Mononuclear cell (primary cell): ENCODE results near the gene MGST2. TPM values are rescaled to one million over a fixed set of nuclear protein-coding genes. Genes with fewer than 3 reads are reported as not detected.

ENCODE experiments used
- H3K27me3 ChIP-seq: 2 replicates; pipeline ENCODE4 v1.6.0; 2011; ENCODE audit warnings: low read length, control low read depth; ENCODE audit not compliant: insufficient read depth
- H3K4me1 ChIP-seq: 2 replicates; pipeline ENCODE4 v1.5.1; 2011; ENCODE audit warnings: mild to moderate bottlenecking, low read length, control low read depth; ENCODE audit not compliant: insufficient read depth
- H3K4me3 ChIP-seq: 2 replicates; pipeline ENCODE4 v1.5.1; 2011; ENCODE audit warnings: mild to moderate bottlenecking, low read length, moderate library complexity
- H3K9me3 ChIP-seq: 2 replicates; pipeline ENCODE4 v1.5.1; 2011; ENCODE audit warnings: low read depth, mild to moderate bottlenecking, control low read depth, low read length
- total RNA-seq: library from RNA; depleted of rRNA; stranded (reverse); fragments of >200 nt; gene quantifications from one replicate; pipeline ENCODE4 v1.2.3, GENCODE V29; 2012

Gene MGST2
- total RNA-seq, 1 donor, result 9.2 TPM

GRCh38 chr4:139658185-139658584 lies 7.4 kb upstream of the MGST2 start:
- Histone ChIP-seq H3K27me3 (no peaks in the 10 kb centered on the region), H3K9me3 (no peaks in the 10 kb centered on the region)

GRCh38 chr4:139658586-139659382 lies 6.8 kb upstream of the MGST2 start:
- H3K9me3 ChIP-seq, result no peaks in the 10 kb centered on the region
- peaks cover 39% of the 10 kb centered on the region for H3K4me1 ChIP-seq
- no peaks in the 10 kb centered on the region for H3K27me3 ChIP-seq
- H3K4me3 ChIP-seq, result no peak overlapping the region

More at GRCh38 chr4:139658185-139658584, 7.4 kb upstream of the MGST2 start:
- H3K4me3 ChIP-seq, result no peak overlapping the region
- peaks cover 39% of the 10 kb centered on the region for H3K4me1 ChIP-seq

- Histone ChIP-seq H3K9me3 (no peaks in the 10 kb centered on the region), H3K4me1 (peaks cover 40% of the 10 kb centered on the region), H3K4me3 (no peak overlapping the region), H3K27me3 (no peaks in the 10 kb centered on the region)
Observed at GRCh38 chr4:139659735-139660424, 5.7 kb upstream of the MGST2 start.

- Histone ChIP-seq H3K4me3 (no peak overlapping the region), H3K9me3 (no peaks in the 10 kb centered on the region), H3K27me3 (no peaks in the 10 kb centered on the region), H3K4me1 (peaks cover 48% of the 10 kb centered on the region)
Observed at GRCh38 chr4:139660568-139661043, 5.0 kb upstream of the MGST2 start.

DNA sequence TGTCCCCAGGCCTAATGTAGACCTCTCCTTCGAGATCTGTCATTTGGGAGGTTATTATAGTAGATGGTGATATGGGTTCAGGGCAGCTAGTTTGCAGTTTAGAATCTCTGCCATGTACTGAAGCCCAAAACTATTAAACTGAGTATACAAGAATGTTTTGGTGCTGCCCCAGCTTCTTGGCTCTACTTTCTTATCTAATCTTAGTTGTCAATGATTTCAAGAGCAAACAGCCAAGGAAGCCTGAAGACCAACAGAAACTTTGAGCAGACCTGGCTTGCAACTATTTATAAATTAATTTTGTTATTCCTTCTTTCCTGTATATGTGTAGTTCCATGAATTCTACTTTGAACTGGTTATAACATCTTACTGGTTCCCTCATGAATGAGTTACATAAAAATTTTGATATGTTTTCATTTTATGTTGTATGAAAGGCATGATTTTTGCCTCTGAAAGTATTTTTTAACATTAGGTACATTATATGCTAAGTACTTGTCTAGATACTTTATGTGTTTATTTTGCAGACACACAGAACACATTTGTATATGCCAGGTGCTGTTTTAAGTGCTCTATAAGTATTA lies 2.0 kb upstream of the MGST2 start:
- H3K4me3 ChIP-seq, result no peak overlapping the region
- no peaks in the 10 kb centered on the region for H3K27me3 ChIP-seq
- H3K9me3 ChIP-seq, result no peaks in the 10 kb centered on the region
- peaks cover 47% of the 10 kb centered on the region for H3K4me1 ChIP-seq

DNA sequence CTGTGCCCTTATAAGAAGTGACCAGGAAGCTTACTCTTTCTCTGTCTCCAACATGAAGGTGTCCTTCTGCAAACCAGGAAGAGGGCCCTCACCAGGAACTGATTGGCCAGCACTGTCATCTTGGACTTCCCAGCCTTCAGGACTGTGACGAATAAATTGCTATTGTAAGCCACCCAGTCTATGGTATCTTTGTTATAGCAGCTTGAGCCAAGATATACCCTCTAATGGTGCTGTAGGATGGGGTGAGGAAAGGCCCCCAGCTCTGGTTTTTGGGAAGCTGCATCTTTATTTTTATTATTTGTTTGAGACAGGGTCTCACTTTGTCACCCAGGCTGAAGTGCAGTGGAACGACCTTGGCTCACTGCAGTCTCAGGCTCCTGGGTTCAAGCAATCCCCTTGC lies 1.2 kb upstream of the MGST2 start:
- Histone ChIP-seq H3K9me3 (no peaks in the 10 kb centered on the region), H3K4me3 (no peak overlapping the region), H3K4me1 (peaks cover 45% of the 10 kb centered on the region), H3K27me3 (no peaks in the 10 kb centered on the region)

GRCh38 chr4:139665079-139665689 lies 435 bp upstream of the MGST2 start:
- Histone ChIP-seq H3K9me3 (no peaks in the 10 kb centered on the region), H3K27me3 (no peaks in the 10 kb centered on the region), H3K4me1 (peaks cover 42% of the 10 kb centered on the region), H3K4me3 (peak overlapping the region; percentile 68)

- Histone ChIP-seq H3K9me3 (no peaks in the 10 kb centered on the region), H3K27me3 (no peaks in the 10 kb centered on the region), H3K4me1 (peaks cover 27% of the 10 kb centered on the region), H3K4me3 (peak overlapping the region; percentile 68)
Observed at GRCh38 chr4:139666735-139667281, 1.2 kb downstream of the MGST2 start.

- H3K9me3 ChIP-seq, result no peaks in the 10 kb centered on the region
- H3K4me3 ChIP-seq, result no peak overlapping the region
- no peaks in the 10 kb centered on the region for H3K27me3 ChIP-seq
- peaks cover 27% of the 10 kb centered on the region for H3K4me1 ChIP-seq
Observed at GRCh38 chr4:139668036-139668435, 2.4 kb downstream of the MGST2 start.

DNA sequence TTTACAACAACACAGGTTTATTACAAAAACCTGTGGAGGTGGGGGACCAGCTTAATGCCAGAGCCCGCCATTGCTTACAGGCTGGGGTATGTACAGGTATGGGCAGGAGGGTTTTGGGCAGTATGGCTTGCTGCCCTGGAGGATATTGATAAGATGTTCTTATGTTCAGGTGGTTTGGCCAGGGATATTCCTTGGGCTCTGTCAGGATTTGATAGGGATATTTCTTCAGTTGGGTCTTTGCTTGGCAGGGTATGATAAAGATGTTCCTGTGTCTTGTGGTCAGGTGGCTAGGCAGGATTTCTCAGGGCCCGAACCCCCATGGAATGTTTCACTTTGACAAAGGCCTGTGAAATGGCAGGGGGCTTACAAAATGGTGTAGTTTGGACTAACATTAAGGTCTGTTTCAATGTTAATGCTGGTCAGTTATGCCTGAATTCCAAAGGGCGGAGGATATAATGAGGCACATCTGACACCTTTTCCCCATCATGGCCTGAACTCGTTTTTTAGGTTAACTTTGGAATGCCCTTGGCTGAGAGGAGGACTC lies 3.1 kb downstream of the MGST2 start:
- H3K4me3 ChIP-seq, result no peak overlapping the region
- peaks cover 31% of the 10 kb centered on the region for H3K4me1 ChIP-seq
- H3K9me3 ChIP-seq, result no peaks in the 10 kb centered on the region
- no peaks in the 10 kb centered on the region for H3K27me3 ChIP-seq

GRCh38 chr4:139669335-139669734 lies 3.7 kb downstream of the MGST2 start:
- peaks cover 37% of the 10 kb centered on the region for H3K4me1 ChIP-seq
- no peak overlapping the region for H3K4me3 ChIP-seq
- H3K27me3 ChIP-seq, result no peaks in the 10 kb centered on the region
- H3K9me3 ChIP-seq, result no peaks in the 10 kb centered on the region

DNA sequence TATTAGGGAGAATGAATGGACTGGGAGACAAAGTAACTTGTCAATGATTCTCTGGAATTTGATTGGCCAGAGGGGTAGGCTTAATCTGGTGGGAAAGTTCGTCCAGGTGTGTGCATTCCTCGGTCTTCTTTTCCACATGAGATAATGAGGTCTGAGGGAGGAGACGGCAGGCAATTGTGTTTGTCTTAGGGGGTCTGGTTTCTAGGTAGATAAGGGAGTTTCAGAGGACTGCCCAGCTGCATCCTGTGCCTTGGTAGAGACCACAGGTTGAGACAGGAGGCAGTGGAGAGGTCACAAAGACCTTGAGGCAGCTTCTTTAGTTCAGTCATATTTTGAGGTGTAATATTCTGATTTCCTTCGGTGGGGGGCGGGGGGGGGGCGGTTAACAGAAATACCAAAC lies 4.3 kb downstream of the MGST2 start:
- Histone ChIP-seq H3K4me3 (no peak overlapping the region), H3K4me1 (peaks cover 41% of the 10 kb centered on the region), H3K9me3 (no peaks in the 10 kb centered on the region), H3K27me3 (no peaks in the 10 kb centered on the region)

DNA sequence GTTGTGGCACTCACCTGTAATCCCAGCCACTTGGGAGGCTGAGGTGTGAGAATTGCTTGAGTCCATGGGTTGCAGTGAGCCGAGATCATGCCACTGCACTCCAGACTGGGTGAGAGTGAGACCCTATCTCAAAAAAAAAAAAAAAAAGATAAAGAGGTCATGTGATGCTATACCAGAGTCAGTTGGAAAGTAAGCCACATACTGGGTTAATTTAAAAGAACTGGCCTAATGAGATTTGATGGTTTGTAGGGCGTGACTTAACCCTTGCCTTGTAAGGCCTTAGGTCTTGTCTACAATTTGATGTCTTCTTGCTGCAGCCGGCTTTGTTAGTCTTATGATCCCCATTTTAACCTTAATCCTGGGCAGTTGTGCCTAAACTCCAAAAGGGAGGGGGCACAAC lies 5.2 kb downstream of the MGST2 start:
- Histone ChIP-seq H3K27me3 (no peaks in the 10 kb centered on the region), H3K4me1 (peaks cover 43% of the 10 kb centered on the region), H3K9me3 (no peaks in the 10 kb centered on the region), H3K4me3 (no peak overlapping the region)

DNA sequence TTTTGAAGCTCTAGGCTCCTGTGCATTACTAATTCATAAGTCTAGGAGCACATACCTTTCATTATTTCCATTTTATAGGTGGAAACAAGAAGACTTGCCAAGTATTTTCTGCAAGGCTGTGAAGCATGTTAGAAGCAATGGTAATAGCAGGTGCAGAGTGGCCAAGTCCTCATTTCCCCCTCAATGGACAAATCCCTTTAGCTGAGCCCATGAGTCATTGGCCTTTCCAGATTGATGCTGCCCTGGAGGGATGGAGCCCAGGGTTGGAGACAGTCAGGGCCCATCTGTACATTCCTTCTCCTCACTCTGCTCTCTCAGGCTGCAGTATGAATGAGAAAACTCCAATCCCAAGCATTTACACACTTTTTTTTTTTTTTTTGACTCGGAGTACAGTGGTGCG lies 6.6 kb downstream of the MGST2 start:
- no peak overlapping the region for H3K4me3 ChIP-seq
- peaks cover 46% of the 10 kb centered on the region for H3K4me1 ChIP-seq
- H3K9me3 ChIP-seq, result no peaks in the 10 kb centered on the region
- H3K27me3 ChIP-seq, result no peaks in the 10 kb centered on the region
